Smooth muscle cell of the brain vasculature (primary cell): Measurements from ENCODE around the gene FCHSD1.

Source experiments
- DNase-seq: peaks from one replicate; pipeline ENCODE4 v3.0.0-alpha.2; 2012; ENCODE audit warnings: low read depth, low spot score

The FCHSD1 gene

DNA sequence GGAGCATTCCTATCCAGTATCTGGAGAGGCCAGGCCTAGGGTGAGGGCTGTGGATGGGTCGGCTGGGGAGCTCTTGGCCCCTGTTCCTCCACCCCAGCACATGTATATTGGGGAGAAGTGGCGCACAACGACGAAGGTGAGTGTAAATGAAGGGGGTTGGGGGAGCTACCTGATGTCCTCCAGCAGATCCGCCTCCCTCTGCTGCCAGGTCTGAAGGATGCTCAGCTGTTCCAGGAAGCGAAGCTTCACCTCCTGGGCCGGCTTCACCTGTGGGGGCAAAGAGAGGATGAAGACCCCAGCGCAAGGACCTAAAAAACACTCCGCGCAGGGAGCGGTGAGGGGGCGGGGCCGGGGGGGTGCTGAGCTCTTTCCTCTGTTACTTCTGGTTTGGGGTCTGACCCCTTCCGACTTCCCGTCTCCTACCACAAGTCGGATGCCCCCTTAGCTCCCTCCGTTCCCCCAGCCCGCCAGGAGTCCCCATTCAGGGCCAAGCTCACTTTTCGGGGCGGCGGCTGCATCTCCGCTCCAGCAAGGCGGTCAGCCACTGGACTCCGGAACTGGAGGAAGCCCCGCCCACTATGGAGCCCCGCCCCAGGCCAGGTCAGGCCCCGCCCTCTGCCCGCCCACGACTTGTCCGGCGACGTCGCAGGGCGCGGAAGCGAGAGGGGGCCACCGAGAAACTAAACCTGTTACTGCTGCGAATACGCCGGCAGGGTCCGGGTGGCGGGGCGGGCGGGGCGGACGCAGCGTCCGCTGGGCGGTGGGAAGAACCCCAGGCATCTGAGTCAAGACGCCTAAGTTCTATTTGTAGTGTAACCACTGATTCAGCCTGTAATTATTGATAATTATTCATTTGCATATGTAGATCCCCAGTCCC lies at the start of gene FCHSD1:
Gene FCHSD1, minus strand, starts transcription at position 568 of the 877 bp plus-strand sequence. Its CDS starts 50 bp downstream, at position 518.
- peak; percentile 43 for DNase-seq

DNA sequence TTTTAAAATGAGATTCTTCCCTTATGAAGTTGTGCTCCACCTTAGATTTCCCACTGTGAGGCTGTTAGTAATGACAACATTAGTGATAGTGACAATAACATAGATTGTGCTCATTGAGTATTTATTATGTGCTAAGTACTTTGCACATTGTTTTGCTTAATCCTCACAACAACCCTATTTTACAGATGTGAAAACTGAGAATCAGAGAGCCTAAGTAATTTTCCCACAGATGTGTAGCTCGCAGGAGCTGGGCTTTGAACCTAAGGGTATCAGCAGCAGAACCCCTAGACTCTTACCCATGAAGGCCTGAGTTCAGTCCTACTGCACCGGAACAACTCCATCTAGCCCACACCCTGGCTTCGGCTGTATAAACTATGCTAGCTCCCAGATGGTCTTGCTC lies 46.4 kb upstream of the FCHSD1 start:
- DNase-seq: no peak

DNA sequence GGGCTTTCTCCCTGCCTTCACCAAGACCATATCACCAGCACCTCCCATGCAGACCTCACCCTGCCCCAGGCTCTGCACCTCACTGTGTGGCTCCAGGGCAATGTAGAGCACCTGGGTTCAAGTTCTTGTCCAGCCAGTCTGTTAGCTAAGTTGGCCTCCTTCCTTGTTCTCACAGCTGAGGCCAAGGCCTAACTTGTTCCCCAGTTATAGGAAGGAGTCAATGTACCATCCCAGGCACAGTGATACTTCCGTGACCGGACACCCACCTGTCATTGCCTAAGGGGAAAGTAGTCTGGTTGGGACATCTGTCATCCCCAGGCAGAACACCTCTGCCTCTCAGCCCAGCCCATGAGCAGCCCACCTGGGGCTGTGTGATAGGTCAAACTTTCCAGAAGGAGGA lies 45.2 kb upstream of the FCHSD1 start:
- DNase-seq: no peak

DNA sequence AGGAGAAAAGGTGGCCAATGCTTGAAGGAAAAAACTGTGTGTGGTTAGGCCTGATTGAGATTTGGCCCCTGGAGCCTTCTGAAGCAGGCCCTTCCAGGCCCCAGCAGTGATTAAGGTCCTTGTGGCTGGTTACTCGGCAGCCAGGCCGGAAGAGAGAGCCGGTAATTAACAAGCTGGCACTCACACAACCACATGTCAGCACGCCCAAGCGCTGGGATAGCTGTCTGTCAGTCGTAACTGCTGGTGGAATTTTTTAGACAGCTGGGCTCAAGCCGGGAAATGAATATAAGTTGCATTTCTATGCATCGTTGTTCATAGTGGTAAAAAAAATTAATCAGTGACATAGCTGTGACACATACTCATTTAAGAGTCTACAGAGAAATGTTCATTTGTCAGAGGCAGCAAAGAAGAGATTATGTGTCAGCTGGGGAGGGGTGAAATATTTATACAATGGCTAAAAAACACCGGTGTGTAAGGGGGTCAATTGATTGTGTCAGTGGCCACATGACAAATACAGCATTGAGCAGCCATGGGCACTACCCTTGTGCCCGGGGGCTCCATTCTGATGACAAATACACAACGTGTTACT lies 44.5 kb upstream of the FCHSD1 start:
- no peak for DNase-seq

DNA sequence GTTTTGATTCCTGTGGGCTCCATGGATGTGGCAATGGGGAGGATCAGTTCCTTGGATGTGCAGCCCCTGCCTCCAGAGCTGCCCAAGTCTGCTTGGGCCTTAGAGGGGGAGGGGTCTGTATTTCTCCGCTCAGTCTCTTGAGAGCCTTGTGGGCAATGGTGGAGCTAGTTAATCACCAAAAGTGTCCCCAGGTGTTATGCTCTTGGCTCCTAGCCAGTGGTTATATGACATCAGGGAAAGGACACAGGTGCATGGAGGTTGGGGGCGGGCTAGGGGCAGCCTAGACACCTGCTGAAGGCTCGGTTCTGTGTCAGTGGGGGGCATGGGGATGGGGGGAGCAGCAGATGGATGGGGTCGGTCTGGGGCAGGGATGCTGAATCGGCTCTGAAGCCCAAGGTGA lies 43.3 kb upstream of the FCHSD1 start:
- no peak for DNase-seq

DNA sequence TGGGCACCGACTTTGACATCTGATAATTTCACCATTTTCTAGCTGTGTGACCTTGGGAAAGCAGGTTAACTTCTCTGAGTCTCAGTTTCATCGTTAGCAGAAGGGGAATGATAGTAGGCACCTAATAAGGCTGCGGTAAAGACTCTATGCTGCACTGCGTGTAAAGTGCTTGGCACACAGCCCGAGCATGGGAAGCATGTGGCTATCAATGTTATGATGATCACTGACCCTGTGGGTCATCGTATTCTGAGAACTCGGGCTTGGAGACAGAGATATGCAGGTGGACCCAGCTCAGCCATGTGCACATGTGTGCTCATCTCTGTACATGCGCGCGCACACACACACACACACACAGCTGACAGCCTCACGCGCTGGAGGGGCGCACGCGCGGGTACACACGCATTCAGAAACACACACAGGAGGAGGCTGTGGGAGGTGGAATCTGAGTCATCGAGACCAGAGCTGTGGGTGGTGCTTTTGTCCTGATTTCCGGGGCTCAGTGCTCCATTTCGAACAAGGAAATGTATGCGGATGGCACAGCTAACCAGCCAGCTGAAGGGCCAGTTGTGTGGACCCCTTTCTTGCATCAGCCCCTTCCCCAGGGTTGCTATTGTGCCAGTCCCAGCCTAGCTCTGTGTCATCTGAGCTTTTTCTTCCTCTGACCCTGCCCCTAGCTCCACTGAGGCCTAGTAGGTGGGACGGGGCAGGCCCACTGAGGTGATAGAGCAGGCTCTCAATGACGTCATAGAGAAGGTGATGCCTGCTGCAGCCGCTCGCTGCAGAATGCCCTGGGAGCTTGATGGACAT lies 41.9 kb upstream of the FCHSD1 start:
- no peak for DNase-seq

DNA sequence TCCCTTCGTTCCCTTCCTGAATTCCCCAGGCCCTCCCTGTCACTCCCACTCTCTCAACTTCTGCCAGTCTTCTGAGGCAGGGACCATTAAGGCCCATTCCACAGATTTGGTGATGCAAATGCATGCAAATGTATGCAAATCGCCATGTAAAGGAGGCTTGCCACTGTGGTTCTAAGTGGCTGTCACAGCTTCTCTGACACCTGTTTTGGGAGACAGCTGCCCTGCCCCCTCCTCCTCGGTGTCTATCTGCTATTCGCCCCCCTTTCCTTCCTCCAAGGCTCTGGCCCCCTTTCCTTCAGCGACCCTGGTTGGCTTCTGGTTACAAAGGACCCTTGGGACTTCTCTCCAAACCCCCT lies 41.3 kb upstream of the FCHSD1 start:
- DNase-seq: no peak

DNA sequence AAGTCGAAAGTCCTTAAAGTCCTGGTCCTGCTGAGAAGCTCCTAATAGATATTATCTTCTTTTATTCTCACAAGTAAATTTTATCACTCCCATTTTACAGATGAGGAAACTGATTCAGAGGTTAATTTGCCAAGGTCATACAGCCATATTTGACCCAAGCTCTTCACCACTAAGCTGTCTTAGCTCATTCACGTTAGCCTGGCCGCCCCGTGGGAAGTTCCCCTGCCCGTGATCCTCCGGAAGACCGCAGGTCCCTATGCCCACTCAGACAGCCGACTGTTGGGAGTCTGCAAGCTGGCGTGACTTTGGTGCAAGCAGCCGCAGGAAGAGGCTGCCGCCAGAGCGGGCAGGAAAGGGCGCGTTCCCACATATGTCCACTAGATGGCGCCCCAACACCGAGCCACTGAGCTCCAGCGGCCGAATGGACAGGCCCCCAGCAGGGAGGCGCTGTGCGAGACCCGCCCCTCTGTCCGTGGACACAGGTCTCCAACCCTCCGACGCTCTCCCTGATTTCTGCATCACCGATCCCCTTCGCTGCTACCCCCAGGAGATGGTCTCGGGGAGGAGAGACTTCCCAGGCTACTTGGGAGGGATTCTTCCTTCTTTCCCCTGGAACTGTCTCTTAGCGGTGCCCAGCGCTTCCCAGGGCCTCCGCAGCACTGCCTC lies 40.8 kb upstream of the FCHSD1 start:
- DNase-seq: peak; percentile 29

DNA sequence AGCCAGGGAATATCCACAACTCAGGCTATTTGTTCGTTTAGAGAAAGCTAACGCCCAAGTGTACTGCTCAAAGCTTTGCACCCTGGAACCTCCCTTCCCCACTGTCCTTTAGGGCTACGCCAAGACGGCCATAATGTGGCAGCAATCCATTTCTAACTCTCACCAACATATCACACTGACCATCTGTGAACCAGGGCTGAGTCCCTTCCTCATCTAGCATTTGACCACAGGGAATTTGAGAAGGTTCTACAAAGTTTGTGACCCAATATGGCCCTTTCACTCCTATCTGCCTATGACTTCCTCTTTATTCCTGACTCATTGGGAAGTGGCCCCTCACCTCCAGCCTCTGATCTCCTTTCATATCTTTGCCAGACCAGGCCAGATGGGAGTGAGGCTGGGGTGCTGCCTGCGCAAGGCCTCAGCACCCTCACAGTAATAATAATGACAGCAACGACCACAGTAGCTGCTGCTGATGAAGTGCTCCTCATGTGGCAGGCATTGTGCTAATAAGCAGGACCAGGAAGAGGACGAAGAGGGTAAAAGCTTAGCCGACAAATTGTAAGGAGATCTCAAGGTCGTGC lies 40.2 kb upstream of the FCHSD1 start:
- no peak for DNase-seq

DNA sequence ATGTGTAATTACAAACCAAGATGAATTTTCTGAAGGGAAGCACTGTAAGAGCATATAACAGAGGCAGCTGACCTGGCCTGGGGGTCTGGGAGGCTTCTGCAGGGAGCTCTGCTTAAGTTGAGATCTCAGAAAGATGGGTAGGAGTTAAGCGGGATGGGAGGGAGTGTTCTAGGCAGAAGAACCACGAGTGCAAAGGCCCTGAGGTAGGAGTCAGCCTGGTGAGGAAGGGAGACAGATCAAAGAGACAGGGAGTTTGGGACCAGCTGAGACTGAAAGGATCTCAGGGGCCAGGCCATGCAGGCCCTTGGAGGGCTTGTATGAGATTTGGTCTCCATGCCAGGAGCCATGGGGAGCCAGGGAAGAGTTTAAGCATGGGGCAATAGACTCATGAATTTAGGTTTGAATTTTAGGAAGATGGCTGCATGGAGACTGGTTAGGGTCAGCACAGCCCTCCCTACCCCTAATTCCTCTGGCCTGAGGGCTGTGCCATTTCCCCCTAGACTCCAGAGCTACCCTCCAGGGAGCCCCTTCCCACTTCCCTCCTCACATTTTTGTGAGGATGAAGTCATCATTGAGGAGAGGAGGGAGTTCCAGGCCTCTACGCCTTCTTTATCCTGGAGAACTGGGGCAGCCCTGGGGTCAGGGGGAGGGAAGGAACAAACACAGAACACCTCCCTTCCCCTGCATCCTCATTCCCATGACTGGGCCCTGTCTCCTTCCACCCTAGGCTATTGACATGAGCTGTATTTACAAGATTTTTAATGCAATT lies 35.6 kb upstream of the FCHSD1 start:
- no peak for DNase-seq

DNA sequence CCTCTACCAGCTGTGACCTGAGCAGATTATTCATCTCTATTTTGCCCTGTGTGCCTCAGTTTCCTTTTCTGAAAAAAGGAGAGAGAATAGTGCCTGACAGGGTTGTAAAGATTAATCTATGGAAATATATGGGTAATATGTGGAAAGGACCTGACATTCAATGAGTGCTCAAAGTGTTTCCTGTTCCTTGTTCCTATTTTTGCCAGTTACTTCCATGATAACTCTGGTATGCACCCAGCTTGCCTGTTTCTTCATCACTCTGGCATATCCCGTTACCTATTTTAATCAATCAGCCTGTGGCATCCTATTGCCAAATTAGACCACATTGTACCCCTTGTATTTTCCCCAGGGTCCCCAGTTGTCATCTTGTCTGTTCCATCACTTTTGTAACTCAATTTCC lies 34.4 kb upstream of the FCHSD1 start:
- DNase-seq: no peak

DNA sequence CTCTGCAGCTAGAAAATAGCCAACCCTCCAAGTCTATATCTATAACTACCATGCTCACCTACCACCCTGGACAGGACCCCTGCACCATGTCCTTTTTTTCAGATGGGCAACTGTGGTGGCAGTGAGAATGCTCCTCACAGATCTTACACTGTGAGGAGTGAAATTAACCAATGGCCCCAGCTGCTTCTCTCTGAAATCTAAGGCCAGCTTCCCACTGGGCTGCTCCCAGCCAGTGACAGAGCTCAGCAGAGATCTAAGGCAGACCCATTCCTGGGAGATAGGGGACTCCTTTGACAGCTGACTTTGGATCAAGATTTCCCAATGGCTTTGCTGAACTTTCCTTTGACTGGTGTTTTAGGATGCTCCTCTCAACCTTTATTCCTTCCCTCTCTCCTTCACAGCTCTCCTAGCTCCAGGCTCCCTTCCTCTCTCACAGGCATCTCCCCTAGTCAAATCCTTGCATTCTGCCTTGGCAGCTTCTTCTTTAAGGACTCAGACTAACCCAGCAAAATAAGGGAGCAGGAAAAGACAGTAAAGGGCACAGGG lies 32.5 kb upstream of the FCHSD1 start:
- no peak for DNase-seq

DNA sequence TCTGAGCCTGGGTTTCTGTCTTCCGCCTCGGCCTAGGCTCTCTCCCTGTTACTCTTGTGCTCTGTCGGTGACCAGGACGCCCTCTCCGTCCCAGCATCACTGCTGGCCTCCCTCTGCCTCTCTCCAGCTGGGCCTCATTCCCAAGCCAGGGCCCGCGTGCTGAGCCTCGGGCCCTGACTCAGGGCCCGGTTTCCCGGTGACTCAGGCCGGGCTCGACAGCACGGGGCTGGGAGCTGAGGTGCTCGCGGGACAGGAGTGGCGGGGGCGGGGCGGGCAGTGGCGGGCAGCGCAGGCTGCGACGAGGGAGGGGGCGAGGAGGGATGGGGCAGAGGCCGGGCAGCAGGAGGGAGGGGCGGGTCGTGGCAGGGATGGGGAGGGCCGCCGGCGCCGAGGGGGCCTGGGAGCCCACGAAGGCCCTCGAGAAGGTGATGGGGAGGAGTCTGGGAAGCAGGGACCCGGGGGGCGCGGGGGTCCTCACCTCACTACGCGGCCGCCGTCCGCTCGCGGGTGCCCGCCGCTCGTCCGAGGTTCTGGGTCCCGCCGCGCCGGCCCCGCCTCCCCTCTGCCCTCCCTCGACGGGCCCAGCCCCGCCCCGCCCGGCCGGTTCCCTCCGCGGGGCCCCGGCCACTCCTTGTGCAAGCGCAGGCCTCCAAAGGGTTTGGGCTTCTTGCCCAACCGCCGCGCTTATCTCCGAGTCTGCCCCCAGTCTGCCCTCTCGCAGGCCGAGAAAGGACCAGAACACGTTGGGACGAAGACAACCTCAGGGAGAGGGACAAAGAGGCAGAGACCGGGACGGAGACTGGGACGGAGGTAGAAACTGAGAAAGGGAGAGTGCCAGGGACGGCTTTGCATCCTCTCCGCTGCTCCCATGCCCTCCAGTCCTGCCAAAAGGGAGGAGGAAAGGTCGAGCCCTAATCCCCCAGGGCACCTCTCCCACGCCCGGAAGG lies 30.8 kb upstream of the FCHSD1 start, which contains the start of gene ARAP3:
Gene ARAP3, minus strand, starts transcription at position 536 of the 947 bp plus-strand sequence. CDS start 1,744 bp downstream, outside the sequence.
- DNase-seq: no peak

DNA sequence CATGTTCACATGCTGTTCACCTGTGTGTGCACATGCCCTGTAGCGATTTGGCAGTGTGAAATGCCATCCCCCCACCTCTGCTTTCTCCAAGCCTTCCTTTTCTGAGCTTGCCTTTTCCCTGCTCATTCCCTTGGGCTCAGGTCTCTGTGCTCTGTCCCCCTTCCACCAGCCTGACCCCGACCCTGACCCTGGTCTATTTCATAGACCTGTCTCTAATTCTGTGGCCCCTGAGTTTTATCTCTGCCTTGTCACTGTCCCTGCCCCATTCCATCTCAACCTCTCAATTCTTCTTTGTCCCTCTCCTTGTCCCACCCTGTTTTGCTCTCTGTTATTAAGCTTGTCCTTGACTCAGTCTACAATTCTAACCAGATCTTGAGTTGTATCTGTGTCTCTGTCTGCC lies 30.1 kb upstream of the FCHSD1 start:
- DNase-seq: no peak

DNA sequence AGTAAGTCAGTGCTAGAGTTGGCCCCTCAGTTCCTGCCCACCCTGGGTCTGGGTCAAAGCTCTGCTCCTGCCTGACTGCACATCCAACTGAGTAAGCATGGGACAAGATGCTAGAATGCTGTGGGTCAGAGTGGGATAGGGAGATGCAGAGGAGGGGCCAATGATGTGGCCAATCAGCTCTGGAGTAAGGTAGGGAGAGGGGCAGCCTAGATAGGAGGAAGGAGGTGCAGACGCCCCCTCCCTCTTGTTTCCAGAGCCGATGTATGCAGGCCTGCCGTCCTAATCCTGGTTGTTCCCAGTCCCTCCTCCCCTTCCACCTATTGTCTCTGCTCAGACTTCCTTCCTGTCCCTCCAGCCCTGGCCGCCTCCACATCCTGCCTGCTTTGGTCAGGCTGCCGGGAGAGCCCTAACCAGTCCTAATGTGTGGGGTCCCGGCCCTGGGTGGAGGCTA lies 29.6 kb upstream of the FCHSD1 start:
- no peak for DNase-seq

DNA sequence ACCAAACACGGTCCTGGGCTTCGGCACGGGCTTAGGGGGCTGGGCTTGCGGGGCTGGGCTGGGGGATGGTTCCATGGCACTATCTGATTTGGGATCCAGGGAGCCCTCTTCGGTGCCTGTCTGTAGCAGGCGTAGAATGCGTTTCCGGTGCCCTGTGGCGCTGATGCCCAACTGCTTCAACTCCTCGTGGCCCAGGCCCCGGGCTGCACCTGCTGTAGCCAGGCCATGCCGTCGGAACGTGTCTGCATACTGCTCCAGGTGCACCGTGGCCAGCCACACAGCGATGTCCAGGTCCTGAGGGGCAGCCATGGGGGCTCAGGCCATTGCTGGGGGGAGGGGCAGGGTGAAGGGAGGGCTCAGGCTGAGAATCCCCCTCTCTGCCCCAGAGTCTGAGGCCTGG lies 29.0 kb upstream of the FCHSD1 start:
- DNase-seq: no peak

DNA sequence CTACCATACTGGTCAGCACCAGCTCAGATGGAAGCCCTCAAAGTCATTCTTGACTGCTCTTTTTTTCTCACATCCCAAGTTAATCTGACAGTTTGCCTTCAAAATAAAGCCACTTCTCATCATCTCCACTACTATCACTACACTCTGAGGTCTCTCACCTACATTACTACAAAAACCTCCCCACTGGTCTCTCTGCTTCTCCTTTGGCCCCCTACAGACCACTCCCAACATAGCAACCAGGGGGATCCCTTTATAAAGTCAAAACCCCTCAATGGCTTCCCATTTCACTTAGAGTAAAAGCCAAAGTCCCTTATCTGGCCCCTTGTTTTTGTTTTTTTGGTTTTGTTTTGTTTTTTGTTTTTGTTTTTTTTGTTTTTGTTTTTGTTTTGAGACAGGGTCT lies 26.2 kb upstream of the FCHSD1 start:
- DNase-seq: no peak

DNA sequence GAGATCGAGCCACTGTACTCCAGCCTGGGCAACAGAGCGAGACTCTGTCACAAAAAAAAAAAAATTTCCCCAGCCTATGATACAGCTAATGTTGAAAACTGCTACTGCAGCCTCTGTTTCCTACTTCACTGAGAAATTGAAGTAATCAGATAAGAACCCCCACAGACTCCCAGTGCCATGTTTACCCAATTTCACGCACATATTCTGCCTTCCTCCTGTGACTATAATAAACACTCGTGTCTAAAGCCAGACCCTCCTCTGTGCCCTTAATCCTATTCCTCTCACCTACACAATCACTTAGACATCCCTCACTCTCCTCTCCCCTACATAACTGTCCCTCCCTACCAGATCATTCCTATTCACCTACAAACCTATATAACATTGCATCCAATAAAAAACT lies 24.5 kb upstream of the FCHSD1 start:
- no peak for DNase-seq

DNA sequence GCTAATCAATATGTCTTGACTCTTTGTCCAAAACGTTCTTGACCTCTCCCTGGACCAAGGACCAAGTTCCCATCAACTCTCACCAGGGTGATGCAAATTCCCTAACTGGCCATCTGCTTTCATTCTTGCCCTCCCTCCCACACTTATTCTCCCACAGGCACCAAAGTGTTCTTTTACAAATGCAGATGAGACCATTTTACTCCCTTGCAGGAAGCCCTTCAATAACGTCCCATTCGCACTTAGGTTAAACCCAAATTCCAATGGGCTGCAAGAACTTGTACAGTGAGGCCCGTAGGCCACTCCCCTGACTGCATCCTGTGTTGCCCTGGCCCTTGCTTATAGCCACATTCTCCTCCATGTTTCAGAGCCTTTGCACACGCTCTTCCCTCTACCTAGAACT lies 23.5 kb upstream of the FCHSD1 start:
- no peak for DNase-seq
